HG03575 (cell line): Measurements from ENCODE around the gene TSEN34.
"Not testable (repeated sequence)": the region's sequence is repeated elsewhere in the genome, so short reads cannot be mapped to it uniquely, and the experiment has no call there.

Source experiments
- ATAC-seq: cut with Tn5 transposase; IDR thresholded peaks from one replicate; pipeline ENCODE4 v1.9.1; 2021; ENCODE audit not compliant: unreplicated experiment, insufficient number of reproducible peaks, low FRiP score; ENCODE audit errors: extremely low read depth

Gene TSEN34

DNA sequence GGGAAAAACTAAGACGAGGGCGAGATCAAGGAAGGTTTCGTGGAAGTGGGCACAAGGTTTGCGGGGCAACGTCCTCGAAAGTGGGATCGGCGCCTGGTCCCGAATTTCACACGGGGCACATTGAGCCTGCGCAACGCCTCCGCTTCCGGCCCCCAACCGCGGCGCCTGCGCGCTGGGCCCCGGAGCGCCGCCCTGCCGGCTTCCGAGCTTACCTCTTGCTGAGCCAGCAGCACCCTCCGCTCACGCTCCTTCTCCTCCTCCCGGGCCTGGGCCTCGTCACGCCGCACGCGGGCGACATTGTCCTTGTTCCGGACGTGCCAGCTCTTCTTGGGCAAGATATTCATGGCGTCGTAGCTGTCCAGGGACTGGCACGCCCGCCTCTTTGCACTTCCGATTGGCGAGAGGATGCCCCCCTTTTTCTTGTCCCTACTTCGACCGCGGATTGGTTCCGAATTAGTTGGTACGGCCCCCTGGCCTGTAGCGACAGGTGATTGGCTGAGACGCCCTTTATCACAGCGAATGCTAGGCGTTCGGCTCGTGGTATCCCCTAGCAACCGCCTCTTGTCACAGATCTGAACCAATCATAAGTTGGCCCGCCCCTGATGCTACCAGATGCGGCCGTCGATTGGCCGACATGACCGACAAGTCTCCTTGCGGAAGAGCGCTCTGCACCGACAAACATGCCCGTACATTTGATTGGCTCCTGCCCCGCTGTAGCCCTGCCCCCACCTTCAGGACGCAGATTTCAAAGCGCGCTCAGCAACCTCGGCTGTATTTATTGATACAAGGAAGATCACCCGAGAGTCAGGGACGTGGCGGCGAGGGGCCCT lies 31.5 kb upstream of the TSEN34 start, which contains the start of gene LENG1:
Gene LENG1 (minus strand): TSS at position 370 of the 830 bp plus-strand sequence. CDS start 26 bp downstream, at position 344.
- peak; percentile 59 for ATAC-seq

GRCh38 chr19:54160182-54160811 lies 30.8 kb upstream of the TSEN34 start:
- no peak for ATAC-seq

GRCh38 chr19:54160854-54161253 lies 30.3 kb upstream of the TSEN34 start:
- no peak for ATAC-seq

DNA sequence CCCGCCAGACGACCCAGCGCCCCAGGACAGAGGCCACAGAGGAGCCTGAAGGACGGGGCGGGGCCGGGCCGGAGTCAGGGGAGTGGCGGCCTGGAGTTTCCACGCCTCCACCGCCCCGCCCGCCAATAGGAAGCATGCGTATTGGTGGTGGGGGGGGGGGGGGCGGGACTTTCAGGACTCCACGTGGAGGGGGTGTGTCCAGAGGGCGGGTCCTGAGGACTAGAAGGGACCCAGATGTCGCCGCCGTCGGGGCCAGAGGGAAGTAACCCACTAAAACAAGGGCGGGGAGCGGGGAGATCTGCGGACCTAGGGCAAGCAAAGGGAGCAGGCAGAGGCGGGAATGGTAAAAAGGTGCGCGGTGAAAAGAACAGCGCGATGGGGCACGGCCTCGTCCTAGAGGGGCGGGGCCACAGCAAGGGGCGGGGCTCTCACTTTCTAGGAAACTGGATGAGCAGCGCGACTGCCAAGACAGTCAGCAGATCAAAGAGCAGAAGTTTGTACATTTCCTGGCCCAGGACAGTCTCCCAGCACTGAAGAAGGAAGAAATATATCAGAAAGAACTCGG lies 28.8 kb upstream of the TSEN34 start:
- no peak for ATAC-seq

- ATAC-seq: no peak
These were observed 28.2 kb upstream of the TSEN34 start for GRCh38 chr19:54162884-54163283.

DNA sequence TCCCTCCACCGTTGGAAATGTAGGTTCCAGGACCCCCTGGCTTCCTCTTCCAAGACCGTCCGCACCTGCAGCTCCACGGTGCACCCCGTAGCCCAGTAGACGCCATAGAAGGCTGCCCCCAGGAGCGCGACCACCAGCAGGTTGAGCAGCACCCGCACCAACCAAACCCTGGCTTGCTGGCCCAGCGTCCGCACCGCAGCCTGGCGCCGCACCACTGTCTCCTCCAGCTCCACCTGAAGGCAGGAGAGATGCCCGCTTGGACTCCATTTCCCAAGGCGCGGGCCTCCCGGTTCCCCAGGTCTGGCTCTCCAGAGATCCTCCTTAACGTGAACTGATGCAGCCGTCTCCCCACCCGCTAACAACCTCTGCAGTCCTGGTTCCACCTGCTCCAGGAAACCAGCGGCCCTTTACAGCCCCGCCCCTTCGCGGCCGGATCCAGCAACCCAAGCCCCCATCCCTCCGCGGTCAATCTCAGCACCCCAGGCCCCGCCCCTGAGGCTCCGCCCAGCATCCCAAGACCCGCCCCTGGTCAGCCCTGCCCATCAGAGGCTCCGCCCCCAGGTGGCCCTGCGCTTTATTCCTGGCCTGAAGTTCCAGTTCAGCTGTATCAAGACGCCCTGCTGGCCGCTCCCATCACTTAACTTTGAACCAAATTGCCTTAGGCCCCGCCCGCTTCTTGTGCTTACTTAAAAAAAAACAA lies 26.6 kb upstream of the TSEN34 start:
- no peak for ATAC-seq

- no peak for ATAC-seq
These were observed 25.9 kb upstream of the TSEN34 start for GRCh38 chr19:54165222-54165621.

DNA sequence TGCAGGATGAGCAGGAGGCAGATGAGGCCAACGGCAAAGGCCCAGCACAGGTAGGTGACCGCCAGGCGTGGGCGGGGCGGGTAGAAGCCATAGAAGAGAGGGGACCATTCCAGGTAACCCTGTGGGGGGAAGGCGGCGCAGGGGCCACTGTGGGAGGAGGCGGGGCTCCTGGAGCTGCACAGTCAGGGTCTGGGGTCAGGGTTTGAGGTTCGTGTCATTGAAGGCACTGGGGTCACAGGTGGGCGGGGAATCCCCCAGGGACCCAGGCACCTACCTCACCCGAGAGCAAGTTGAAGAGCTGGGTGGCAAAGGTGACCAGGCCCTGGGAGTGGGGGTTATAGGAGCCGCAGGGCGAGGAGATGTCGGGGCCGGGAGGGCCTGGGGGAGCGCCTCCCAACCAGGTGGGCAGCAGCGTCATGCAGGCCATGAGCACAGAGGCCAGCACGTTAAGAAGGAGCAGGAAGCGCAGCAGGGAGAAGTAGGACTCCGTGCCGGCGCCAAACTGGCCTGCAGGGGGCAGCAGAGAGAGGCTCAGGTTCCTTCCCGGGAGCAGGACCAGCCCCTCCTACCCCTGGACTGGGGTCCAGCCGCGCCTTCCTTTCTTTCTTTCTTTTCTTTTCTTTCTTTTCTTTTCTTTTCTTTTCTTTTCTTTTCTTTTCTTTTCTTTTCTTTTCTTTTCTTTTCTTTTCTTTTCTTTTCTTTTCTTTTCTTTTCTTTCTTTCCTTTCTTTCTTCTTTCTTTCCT lies 22.8 kb upstream of the TSEN34 start:
- no peak for ATAC-seq

- ATAC-seq: no peak
These were observed 21.9 kb upstream of the TSEN34 start for GRCh38 chr19:54169149-54169740.

- not testable (repeated sequence) for ATAC-seq
These were observed 19.2 kb upstream of the TSEN34 start for GRCh38 chr19:54171736-54172431.

DNA sequence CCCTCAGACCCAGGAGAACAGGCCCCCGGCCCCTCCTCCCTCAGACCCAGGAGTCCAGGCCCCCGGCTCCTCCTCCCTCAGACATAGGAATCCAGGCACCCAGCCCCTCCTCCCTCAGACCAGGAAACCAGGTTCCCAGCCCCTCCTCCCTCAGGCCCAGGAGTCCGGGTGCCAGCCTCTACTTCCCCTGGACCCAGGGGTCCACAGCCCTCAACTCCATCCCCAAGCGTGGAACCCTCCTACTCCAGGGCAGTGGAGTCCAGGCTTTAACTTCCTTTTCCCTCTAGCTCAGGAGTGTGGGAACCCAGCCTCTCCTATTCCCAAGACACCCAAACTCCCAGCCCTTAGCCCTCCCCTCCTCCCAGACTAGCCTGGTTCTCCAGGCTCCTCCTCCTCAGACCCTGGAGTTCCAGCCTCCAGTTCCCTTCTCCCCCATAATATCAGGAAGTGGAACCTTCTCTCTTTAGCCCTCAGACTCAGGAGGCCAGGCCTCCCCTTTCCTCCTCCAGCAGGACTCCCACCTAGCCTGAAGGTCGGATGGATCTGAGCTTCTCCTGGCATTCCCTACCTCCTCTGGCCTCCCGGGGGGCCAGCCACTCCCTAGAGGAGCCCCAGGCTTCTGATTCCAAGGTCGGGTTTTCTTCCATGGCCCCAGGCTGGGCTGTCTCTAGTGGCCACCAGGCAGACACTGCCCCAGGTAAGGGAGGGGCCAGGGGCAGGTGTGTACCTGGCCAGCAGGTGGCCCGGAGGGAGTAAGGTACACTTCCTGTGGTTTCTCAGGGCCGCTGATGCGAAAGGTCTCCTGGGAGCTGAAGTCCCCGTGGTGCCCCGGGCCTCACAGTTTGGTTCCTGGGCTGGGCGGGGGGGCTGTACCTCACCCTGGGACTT lies 18.4 kb upstream of the TSEN34 start, which contains the start of gene TMC4:
Gene TMC4 (minus strand): TSS at position 690 of the 888 bp plus-strand sequence. CDS start 43 bp downstream, at position 647.
- ATAC-seq: no peak

- ATAC-seq: no peak
These were observed 17.8 kb upstream of the TSEN34 start for GRCh38 chr19:54173359-54173699.

- no peak for ATAC-seq
These were observed 16.9 kb upstream of the TSEN34 start for GRCh38 chr19:54173951-54174834.

DNA sequence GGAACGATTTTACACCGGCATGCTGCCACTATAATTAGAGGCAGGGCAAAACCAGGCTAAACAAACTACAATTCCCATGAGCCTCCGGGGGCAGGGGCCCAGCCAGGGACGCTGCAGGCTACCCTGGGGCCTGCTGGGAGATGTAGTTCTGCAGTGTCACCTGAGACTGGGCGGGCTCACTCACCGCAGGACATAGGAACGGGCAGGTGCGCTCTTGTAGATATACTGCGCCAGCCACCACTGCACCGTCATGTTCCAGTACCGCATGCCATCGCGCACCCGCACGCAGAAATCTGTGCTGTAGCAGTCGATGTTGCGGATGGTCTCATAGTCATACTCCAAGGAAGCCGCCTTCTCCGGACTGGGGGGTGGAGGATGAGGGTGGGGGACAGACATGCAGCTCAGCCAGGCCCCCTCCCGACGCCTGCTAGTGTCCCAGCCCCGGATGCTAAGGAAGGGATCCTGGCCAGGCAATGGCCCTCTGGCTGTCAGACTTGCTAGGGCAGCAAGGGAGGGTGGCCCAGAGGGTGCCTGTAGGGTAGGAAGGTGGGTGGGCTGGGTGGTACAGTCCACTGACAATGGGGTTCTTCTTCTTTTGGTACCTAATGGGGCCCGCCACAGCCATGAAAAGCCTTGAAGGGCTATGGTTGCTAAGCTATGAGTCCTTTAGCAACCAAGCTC lies 12.4 kb upstream of the TSEN34 start:
- no peak for ATAC-seq

DNA sequence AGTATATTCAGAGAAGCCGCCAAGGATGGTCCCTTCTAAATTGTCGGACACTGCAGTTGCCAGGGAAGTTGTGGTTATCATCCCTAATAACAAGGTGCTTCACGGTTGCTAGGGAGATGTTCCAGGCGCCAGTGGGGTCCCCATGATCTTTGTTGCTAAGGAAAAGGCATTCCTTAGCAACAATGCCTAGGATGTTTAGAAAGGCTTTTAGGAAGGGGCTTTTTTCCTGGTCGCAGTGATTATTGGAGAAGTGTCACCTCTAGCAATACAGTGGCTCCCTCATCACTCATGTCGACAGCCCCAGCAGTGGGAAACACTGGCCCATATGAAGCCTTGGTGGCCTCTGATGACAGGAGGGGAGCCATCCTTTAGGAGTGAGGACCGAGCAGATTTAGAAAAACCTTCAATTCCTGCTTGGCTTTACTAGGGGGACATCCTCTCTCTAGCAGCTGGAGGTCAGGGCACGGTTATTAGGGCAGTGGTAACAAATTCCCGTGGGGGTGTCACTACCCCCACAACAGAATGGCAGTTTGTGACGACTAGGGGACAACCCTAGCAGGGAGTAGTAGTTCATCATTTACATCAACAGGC lies 11.8 kb upstream of the TSEN34 start:
- no peak for ATAC-seq
